ENCODE results near the gene NBL1.

GRCh38 chr1:19654886-19655717, 11.0 kb downstream of the NBL1 start:
- no peak for TF ChIP-seq EZH2 (IDR thresholded peaks at IDR 0.05; ENCODE audit: low read length, unreplicated experiment)
- TF ChIP-seq CTCF (conservative IDR thresholded peaks at IDR 0.05; ENCODE audit: low read depth, low read length): no peak
- no peak for TF ChIP-seq EZH2phosphoT487 (IDR thresholded peaks at IDR 0.05; ENCODE audit: borderline replicate concordance, low read length)

Measured in PC-3 (cell line).